Endothelial cell of umbilical vein (primary cell): ENCODE results near the gene BORCS5. TPM values are rescaled to one million over a fixed set of nuclear protein-coding genes. Genes with fewer than 3 reads are reported as not detected.

Experiments
- BruUV-seq: library from RNA; stranded (reverse); fragments of 400-500 nt; replicated peaks from 2 replicates; lab custom pipeline; 2021; lab: Mats Ljungman, UMichigan
- CTCF ChIA-PET: fragments of 300-600, 350-600 bp; sonication (Branson Sonifier 250); formaldehyde crosslinking; loops from one replicate; lab custom pipeline; 2021; ENCODE audit warnings: antibody characterized with exemption, inconsistent platforms; lab: Charles Lee
- POLR2A ChIA-PET: fragments of 300-600, 350-600 bp; sonication (Branson Sonifier 250); formaldehyde crosslinking; loops from one replicate; lab custom pipeline; 2021; ENCODE audit warnings: antibody characterized with exemption, inconsistent platforms; lab: Charles Lee
- DNase-seq: peaks from one replicate; pipeline ENCODE4 v3.0.0-alpha.2; 2011; ENCODE audit warnings: low read depth, low spot score
- FAIRE-seq: peaks from 2 replicates; lab custom pipeline; 2011; peaks lifted over from hg19 to GRCh38; lab: Jason Lieb, UNC
- H2AFZ ChIP-seq: 2 replicates; pipeline ENCODE4 v1.6.0; 2012; ENCODE audit warnings: low read depth, low read length, control low read depth, inconsistent platforms
- H3K27ac ChIP-seq: 2 replicates; pipeline ENCODE4 v1.5.1; 2011; ENCODE audit warnings: low read depth, mild to moderate bottlenecking, control low read depth, low read length, moderate library complexity; ENCODE audit not compliant: insufficient read depth
- H3K27me3 ChIP-seq, 2 experiments: 2 replicates each; pipeline versions ENCODE4 v1.6.0 to v1.6.1; 2011; ENCODE audit warnings: low read length in 2 of 2, mixed read lengths in 1 of 2; ENCODE audit not compliant: control insufficient read depth in 2 of 2, insufficient read depth in 2 of 2
- H3K36me3 ChIP-seq, 2 experiments: 2 replicates in 1 of 2; 3 replicates in 1 of 2; pipeline ENCODE4 v1.5.1; 2011; ENCODE audit warnings: low read length in 2 of 2, mild to moderate bottlenecking in 1 of 2, moderate library complexity in 1 of 2; ENCODE audit not compliant: control insufficient read depth in 2 of 2, insufficient read depth in 2 of 2; ENCODE audit errors: extremely low read depth in 1 of 2
- H3K4me1 ChIP-seq: 3 replicates; pipeline ENCODE4 v1.5.1; 2011; ENCODE audit warnings: mild to moderate bottlenecking, low read length; ENCODE audit not compliant: control insufficient read depth, insufficient read depth; ENCODE audit errors: extremely low read depth
- H3K4me2 ChIP-seq: 2 replicates; pipeline ENCODE4 v1.6.1; 2011; ENCODE audit warnings: low read length, control low read depth, mixed read lengths; ENCODE audit not compliant: insufficient read depth
- H3K4me3 ChIP-seq, 3 experiments: fragments of 200-600 bp in 1 of 3; sonication (generic), shearing (Covaris generic) in 1 of 3; replicated peaks in 1 of 3; 2 replicates each; pipeline ENCODE4 v1.5.1; 2011 to 2016; ENCODE audit warnings: control low read depth in 3 of 3, low read length in 3 of 3, mild to moderate bottlenecking in 2 of 3, inconsistent platforms in 1 of 3, low read depth in 1 of 3, moderate library complexity in 1 of 3; ENCODE audit not compliant: insufficient read depth in 1 of 3
- H3K79me2 ChIP-seq: 2 replicates; pipeline ENCODE4 v1.6.0; 2012; ENCODE audit warnings: low read length, inconsistent platforms; ENCODE audit not compliant: control insufficient read depth, insufficient read depth
- H3K9ac ChIP-seq: replicated peaks from 2 replicates; pipeline ENCODE3; 2011; ENCODE audit warnings: low read length, control low read depth; ENCODE audit not compliant: insufficient read depth; ENCODE audit errors: extremely low read depth
- H3K9me1 ChIP-seq: replicated peaks from 3 replicates; pipeline ENCODE4 v1.6.0; 2011; ENCODE audit warnings: mild to moderate bottlenecking, low read length; ENCODE audit not compliant: control insufficient read depth, insufficient read depth; ENCODE audit errors: extremely low read depth
- H3K9me3 ChIP-seq: replicated peaks from 2 replicates; pipeline ENCODE4 v1.5.1; 2012; ENCODE audit warnings: low read length, inconsistent platforms; ENCODE audit not compliant: control insufficient read depth, insufficient read depth
- H4K20me1 ChIP-seq: replicated peaks from 2 replicates; pipeline ENCODE3; 2011; ENCODE audit warnings: mild to moderate bottlenecking, low read length; ENCODE audit not compliant: control insufficient read depth, insufficient read depth; ENCODE audit errors: extremely low read depth
- CTCF ChIP-seq, 2 donors: IDR thresholded peaks; 1 replicate in 1 of 2; 2 replicates in 1 of 2; pipeline ENCODE4 v1.5.1; 2011; ENCODE audit warnings: low read length in 2 of 2, mild to moderate bottlenecking in 2 of 2, moderate library complexity in 2 of 2, control low read depth in 1 of 2, inconsistent platforms in 1 of 2, low read depth in 1 of 2; ENCODE audit not compliant: insufficient read depth in 1 of 2; ENCODE audit errors: extremely low read depth in 1 of 2
- GATA2 ChIP-seq: IDR thresholded peaks from 2 replicates; pipeline ENCODE4 v1.7.0; 2011; ENCODE audit warnings: low read depth, mild to moderate bottlenecking, moderate library complexity, mixed read lengths, low read length; ENCODE audit not compliant: insufficient read length, insufficient read depth
- JUN ChIP-seq: IDR thresholded peaks from 2 replicates; pipeline ENCODE4 v1.6.1; 2011; ENCODE audit warnings: borderline replicate concordance, low read depth; ENCODE audit not compliant: insufficient read length, insufficient read depth
- POLR2AphosphoS5 ChIP-seq: IDR thresholded peaks from 2 replicates; pipeline ENCODE4 v1.6.1; 2012; ENCODE audit warnings: low read depth, mild to moderate bottlenecking, control low read depth, low read length, moderate library complexity; ENCODE audit not compliant: insufficient read depth
- dilution Hi-C: fragments of 300-500 bp; cut with MboI; formaldehyde crosslinking; loops from one replicate; pipeline ENCODE4 v1.15.0; 2019; ENCODE audit warnings: low sequenced_read_pairs; ENCODE audit not compliant: extremely low pct_ligation_motif_present
- intact Hi-C: fragments of 100-400 bp; cut with micrococcal nuclease; formaldehyde crosslinking; loops from one replicate; pipeline ENCODE4 v1.10.0; 2022
- polyA plus RNA-seq, 4 experiments: library from polyadenylated mRNA; depleted of rRNA in 3 of 4; stranded (reverse) in 3 of 4; unstranded in 1 of 4; fragments of >200 nt; gene quantifications; 2 replicates each; pipeline versions ENCODE4 v1.2.1 to v1.2.3, GENCODE V29; 2011 to 2012; ENCODE audit warnings: missing spikeins in 1 of 4
- total RNA-seq: library from RNA; stranded (reverse); gene quantifications from 2 replicates; pipeline ENCODE4 v1.2.3, GENCODE V29; 2021

The BORCS5 gene
- total and polyA plus RNA-seq, 2 donors (not counting 3 experiments of a cell fraction or from before 2014, with no cell fraction given) = 8.3 to 10.5 TPM

- Histone ChIP-seq H3K36me3 (peaks cover 0 to 2% of the 10 kb centered on the region in 2 experiments), H3K27me3 (no peaks in the 10 kb centered on the region), H4K20me1 (no peaks in the 10 kb centered on the region), H3K4me1 (no peaks in the 10 kb centered on the region), H2AFZ (no peak overlapping the region), H3K4me2 (no peak overlapping the region), H3K4me3 (no peak overlapping the region), H3K9me1 (no peaks in the 10 kb centered on the region), H3K27ac (no peak overlapping the region), H3K9ac (no peak overlapping the region), H3K79me2 (no peaks in the 10 kb centered on the region), H3K9me3 (no peaks in the 10 kb centered on the region)
- DNase-seq = no peak
- ChIA-PET POLR2A (interaction anchor here (0.6 kb wide), 1 partner anchor 312 kb away, joined by 6 read pairs; no protein-coding TSS in a partner anchor), CTCF (interaction anchor here (0.9 to 2.1 kb wide), 3 partner anchors 9 to 332 kb away, joined by 3 to 10 read pairs (median 3); partner anchors contain the start of gene BORCS5)
- intact Hi-C loops = no loop called here
- dilution Hi-C loops = no loop called here
- BruUV-seq = no TSS peak
- TF ChIP-seq GATA2 (no peak), JUN (no peak), CTCF (IDR thresholded peaks at IDR 0.05; ENCODE audit: extremely low read depth in 1 of 2, insufficient read depth in 1 of 2, low read depth in 1 of 2, low read length in 2 of 2) (no peak), POLR2AphosphoS5 (no peak)
- no peak for FAIRE-seq
Measured at GRCh38 chr12:12365931-12366431, 9.1 kb downstream of the BORCS5 start.
